Left ventricle myocardium superior (tissue), 1 donor: ENCODE results near the gene GATD1. TPM values are rescaled to one million over a fixed set of nuclear protein-coding genes. Genes with fewer than 3 reads are reported as not detected.
"Not testable (repeated sequence)": the region's sequence is repeated elsewhere in the genome, so short reads cannot be mapped to it uniquely, and the experiment has no call there.

Experiments used
- ATAC-seq: fragments of 200-7000 bp; cut with Tn5 transposase; one replicate; pipeline ENCODE4 v1.9.1; 2020; ENCODE audit warnings: mild to moderate bottlenecking, moderate library complexity
- DNase-seq: peaks from one replicate; pipeline ENCODE4 v3.0.0-alpha.2; 2020
- intact Hi-C: fragments of 100-400 bp; cut with micrococcal nuclease; formaldehyde crosslinking; loops from one replicate; pipeline ENCODE4 v1.11.0; 2022
- total RNA-seq: library from RNA; stranded (reverse); fragmentation: NEBNext Ultra II Directional; extraction: Animal tissue kit (Norgen Biotek cat#: 25700); gene quantifications from one replicate; pipeline ENCODE4 v1.2.1, GENCODE V29; 2021
- donor health status: DM: no; HTN: yes; CAD: no; lungs with severe emphysema.

The GATD1 gene
- total RNA-seq, 1 donor from 2014 or later, result 23.1 TPM

GRCh38 chr11:742156-742546 lies 35.1 kb downstream of the GATD1 start:
- no peak for DNase-seq
- intact Hi-C loops, result no loop called here
- ATAC-seq, result no peak

GRCh38 chr11:737899-738298 lies 39.4 kb downstream of the GATD1 start:
- DNase-seq, intact Hi-C loops, ATAC-seq: not testable (repeated sequence)

- DNase-seq (no peak), ATAC-seq (no peak)
- intact Hi-C loops, result no loop called here
These were observed 39.9 kb downstream of the GATD1 start for GRCh38 chr11:737366-737765.

- ATAC-seq, DNase-seq, intact Hi-C loops: not testable (repeated sequence)
These were observed 42.7 kb downstream of the GATD1 start for GRCh38 chr11:734541-734940.

GRCh38 chr11:733072-733471 lies 44.2 kb downstream of the GATD1 start:
- intact Hi-C loops, result no loop called here
- ATAC-seq (no peak), DNase-seq (no peak)

- ATAC-seq (no peak), DNase-seq (no peak)
- intact Hi-C loops, result no loop called here
These were observed 47.7 kb downstream of the GATD1 start for GRCh38 chr11:729492-730074.

- no peak for ATAC-seq
- intact Hi-C loops, result no loop called here
- no peak for DNase-seq
These were observed 48.3 kb downstream of the GATD1 start for GRCh38 chr11:728901-729491.

GRCh38 chr11:727859-728748 lies 49.2 kb downstream of the GATD1 start:
- DNase-seq (peak; percentile 90), ATAC-seq (peak; percentile 88)
- intact Hi-C loops, result no loop called here

- DNase-seq, result peak; percentile 27
- ATAC-seq, result no peak
- intact Hi-C loops, result no loop called here
These were observed 50.0 kb downstream of the GATD1 start for GRCh38 chr11:727281-727701.

GRCh38 chr11:726278-727220 lies 50.7 kb downstream of the GATD1 start:
- ATAC-seq (no peak), DNase-seq (peak; percentile 50)
- intact Hi-C loops, result no loop called here

GRCh38 chr11:725624-726202 lies 51.6 kb downstream of the GATD1 start:
- no peak for DNase-seq
- intact Hi-C loops, result no loop called here
- no peak for ATAC-seq

GRCh38 chr11:724778-725386 lies 52.4 kb downstream of the GATD1 start:
- intact Hi-C loops, result no loop called here
- DNase-seq, result no peak
- no peak for ATAC-seq

GRCh38 chr11:724049-724777 lies 53.1 kb downstream of the GATD1 start:
- DNase-seq (peak; percentile 29), ATAC-seq (no peak)
- intact Hi-C loops, result no loop called here

GRCh38 chr11:723120-723883 lies 54.0 kb downstream of the GATD1 start:
- intact Hi-C loops, result no loop called here
- DNase-seq (peak; percentile 58), ATAC-seq (no peak)

GRCh38 chr11:722346-722811 lies 54.9 kb downstream of the GATD1 start:
- ATAC-seq (no peak), DNase-seq (no peak)
- intact Hi-C loops, result no loop called here

- intact Hi-C loops, result no loop called here
- no peak for ATAC-seq
- DNase-seq, result peak; percentile 57
These were observed 55.4 kb downstream of the GATD1 start for GRCh38 chr11:721741-722345.
